D721Med (cell line): ENCODE data around the gene ARHGAP6.

Experiments
- DNase-seq: peaks from one replicate; pipeline ENCODE4 v3.0.0; 2011; ENCODE audit warnings: low spot score; ENCODE audit not compliant: insufficient read length
- FAIRE-seq: peaks from 2 replicates; lab custom pipeline; 2011; peaks lifted over from hg19 to GRCh38; lab: Jason Lieb, UNC
- CTCF ChIP-seq: IDR thresholded peaks from 2 replicates; pipeline ENCODE4 v1.5.1; 2012; ENCODE audit warnings: mild to moderate bottlenecking, control low read depth; ENCODE audit not compliant: insufficient read depth; ENCODE audit errors: missing control alignments

ARHGAP6 gene

GRCh38 chrX:11666952-11667685 is 1.4 kb upstream of the ARHGAP6 start:
- TF ChIP-seq CTCF = no peak
- no peak for FAIRE-seq

GRCh38 chrX:11666164-11666563 is 444 bp upstream of the ARHGAP6 start:
- FAIRE-seq (no peak), DNase-seq (no peak)
- no peak for TF ChIP-seq CTCF

More at GRCh38 chrX:11666952-11667685, 1.4 kb upstream of the ARHGAP6 start:
- no peak for DNase-seq

GRCh38 chrX:11664211-11665167 is 1.2 kb downstream of the ARHGAP6 start:
- FAIRE-seq (no peak), DNase-seq (no peak)
- TF ChIP-seq CTCF = no peak

GRCh38 chrX:11663875-11664210 is 1.9 kb downstream of the ARHGAP6 start:
- DNase-seq = no peak
- no peak for TF ChIP-seq CTCF
- FAIRE-seq = no peak

- FAIRE-seq (no peak), DNase-seq (no peak)
- no peak for TF ChIP-seq CTCF
Observed at GRCh38 chrX:11655282-11656015, 10.3 kb downstream of the ARHGAP6 start.

- no peak for DNase-seq
- no peak for FAIRE-seq
- no peak for TF ChIP-seq CTCF
Observed at GRCh38 chrX:11648705-11649519, 16.8 kb downstream of the ARHGAP6 start.
